NCI-H510A (cell line): ENCODE results near the gene SBK1.
"Not testable (repeated sequence)": the region's sequence is repeated elsewhere in the genome, so short reads cannot be mapped to it uniquely, and the experiment has no call there.

Experiments used
- DNase-seq: peaks from one replicate; lab custom pipeline; 2025; lab: John Stamatoyannopoulos, UW

Gene SBK1

DNA sequence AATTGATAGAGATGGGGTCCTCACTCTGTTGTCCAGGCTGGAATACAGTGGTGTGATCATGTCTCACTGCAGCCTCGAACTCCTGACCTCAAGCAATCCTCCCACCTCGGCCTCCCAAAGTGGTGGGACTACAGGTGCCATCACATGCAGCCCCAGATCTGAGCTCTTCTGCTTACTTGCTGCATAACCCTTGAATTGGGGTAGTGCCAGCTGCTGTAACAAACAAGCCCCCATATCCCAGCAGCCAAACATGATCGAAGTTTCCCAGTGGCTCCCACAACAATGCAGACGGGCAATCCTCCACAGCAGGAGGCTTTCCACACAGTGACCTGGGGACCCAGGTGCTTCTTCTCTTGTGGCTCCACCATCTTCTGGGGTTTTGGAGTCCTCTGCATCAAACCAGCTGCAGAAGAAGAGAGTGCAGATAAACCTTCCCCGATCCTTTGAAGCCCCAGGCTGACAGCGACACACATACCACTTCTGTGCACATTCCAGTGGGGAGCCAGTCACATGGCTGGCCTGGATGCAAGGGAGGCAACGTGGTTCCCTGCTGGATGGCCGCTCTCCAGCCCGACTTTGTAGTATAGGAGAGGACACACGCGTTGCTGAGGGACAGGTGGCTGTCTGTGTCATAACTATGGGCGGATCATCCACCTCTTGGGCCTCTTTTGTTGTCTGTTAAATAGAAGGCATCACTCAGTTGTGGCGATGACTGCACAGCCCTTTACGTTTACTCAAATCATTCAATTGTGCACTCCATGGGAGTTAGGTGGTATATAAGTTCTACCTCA, 16.7 kb downstream of the SBK1 start:
- DNase-seq, result no peak

DNA sequence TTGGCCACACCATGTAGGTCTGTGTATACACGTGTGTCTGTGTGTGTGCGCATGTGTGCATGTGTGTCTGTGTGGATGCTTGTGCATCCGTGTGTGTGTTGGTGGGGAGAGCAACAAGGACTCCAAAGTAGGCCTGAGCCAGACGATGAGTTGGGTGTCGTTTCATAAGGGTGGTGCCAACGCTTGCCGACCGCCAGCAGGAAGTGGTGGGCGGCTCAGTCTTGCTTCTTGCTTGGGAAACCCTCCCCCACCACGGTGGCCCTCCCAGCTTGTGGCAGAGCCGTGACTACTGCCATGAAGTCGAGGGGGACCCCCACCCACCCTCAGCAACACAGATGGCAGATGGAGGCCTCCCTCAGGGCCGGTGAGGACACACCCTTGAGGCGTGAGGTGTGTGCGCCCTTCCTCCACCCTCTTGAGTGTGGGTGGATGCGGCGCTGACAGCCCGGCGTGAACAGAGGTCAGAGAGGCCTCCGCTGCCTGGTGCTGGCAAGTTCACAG, 17.5 kb downstream of the SBK1 start:
- no peak for DNase-seq

DNA sequence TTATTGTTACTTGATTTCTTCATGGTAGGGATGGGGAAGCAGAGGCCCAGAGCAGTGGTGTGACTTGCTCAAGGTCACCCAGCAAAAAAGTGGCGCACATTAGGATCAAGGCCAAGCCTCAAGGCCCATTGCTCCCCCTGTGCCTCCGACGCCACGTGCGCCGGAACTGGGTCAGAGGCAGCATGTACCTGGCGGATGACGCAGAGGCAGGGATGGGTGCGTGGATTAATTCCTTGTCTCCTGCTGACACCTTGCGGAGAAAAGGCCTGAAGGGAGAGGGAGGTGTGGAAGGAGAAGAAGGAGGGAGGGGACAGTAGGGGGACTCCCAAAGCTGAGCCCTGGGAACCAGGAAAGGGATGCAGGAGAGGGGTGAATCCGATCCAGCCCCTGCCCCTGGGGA, 18.5 kb downstream of the SBK1 start:
- DNase-seq, result no peak

DNA sequence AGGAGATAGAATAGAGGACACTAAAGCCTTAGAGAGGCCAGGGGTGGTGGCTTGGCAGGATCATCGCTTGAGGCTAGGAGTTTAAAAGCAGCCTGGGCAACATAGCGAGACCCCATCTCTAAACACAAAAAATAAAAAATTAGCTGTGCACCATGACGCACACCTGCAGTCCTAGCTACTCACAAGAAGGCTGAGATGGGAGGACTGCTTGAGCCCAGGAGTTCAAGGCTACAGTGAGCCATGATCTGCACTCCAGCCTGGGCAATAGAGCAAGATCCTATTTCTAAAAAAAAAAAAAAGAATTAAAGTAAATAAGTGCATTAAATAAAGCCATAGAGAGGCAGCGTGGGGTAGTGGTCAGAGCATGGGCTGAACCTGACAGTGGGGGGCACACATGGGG, 19.1 kb downstream of the SBK1 start:
- DNase-seq, result no peak

DNA sequence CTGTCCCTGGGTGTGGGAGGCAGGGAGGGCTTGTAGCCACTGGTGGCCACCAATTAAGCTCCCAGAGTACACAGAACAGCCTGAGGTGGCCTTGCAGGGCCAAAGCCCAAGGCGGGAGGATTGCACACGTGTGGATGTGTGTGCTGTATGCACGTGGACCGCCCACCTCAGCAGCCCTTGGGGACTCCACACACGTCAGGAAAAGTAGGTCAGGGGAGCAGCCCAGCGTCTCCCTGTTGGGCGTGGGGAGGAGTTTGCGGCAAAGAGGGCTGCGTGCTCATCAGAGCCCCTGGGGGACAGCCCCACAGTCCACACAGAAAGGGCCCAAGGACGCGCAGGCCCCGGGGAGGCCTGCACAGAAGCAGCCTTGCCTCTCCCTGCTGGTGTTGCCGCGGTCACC, 19.6 kb downstream of the SBK1 start:
- no peak for DNase-seq

DNA sequence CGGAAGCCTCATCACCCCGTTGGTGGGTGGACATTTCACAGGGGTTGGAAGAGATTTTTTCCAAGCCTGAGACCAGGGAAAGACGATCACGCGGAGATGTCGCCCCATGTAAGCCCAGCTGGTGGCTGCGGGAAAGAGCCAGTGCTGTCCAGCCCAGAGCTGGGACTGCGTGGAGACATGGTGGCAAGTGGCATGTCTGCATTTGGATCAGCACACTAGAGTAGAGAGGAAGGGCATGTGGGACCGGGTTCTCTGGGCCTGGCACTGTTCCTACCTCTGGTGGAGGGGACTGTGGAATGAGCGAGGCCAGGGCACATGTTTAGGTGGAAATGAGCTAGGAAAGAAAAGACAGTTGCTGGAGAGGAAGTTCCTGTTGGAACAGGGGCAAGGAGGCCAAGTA, 20.0 kb downstream of the SBK1 start:
- no peak for DNase-seq

DNA sequence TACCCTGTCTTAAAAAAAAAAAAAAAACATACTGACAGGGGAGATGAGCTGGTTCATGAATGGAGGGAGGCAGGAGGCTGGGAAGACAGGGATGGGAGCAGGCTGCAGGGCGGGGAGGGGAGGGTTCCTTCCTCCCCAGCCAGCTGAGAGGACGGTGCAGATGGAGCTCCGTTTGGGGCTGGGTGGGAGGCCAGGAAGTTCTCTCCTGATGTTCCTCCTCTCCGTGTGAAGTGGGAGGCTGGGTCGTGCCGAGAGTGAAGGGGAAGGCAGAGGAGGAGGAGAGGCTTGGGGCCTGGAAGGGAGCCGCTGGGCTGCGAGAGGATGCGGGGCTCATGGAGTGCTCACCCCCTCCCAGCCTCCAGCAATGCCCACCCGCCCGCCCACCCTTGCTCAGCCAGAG, 21.3 kb downstream of the SBK1 start:
- DNase-seq, result no peak

DNA sequence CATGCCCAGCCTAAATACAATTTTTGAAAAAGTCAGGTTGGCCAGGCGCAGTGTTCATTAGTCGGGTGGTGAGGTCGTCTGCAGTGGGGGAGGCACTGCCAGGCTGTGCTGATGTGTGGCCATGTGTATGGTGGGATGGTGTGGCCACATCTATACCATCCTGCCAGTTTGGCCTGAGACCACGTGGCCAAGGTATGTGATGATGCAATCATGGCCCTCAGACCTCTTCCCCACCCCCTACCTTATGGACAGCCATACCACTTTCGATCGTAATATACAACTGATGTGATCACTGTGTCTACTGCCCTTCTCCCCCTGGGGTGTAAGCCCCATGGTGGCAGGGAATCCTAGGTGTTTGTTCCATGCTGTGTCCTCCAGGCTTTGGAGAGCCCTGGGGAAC, 23.7 kb downstream of the SBK1 start:
- DNase-seq, result no peak

DNA sequence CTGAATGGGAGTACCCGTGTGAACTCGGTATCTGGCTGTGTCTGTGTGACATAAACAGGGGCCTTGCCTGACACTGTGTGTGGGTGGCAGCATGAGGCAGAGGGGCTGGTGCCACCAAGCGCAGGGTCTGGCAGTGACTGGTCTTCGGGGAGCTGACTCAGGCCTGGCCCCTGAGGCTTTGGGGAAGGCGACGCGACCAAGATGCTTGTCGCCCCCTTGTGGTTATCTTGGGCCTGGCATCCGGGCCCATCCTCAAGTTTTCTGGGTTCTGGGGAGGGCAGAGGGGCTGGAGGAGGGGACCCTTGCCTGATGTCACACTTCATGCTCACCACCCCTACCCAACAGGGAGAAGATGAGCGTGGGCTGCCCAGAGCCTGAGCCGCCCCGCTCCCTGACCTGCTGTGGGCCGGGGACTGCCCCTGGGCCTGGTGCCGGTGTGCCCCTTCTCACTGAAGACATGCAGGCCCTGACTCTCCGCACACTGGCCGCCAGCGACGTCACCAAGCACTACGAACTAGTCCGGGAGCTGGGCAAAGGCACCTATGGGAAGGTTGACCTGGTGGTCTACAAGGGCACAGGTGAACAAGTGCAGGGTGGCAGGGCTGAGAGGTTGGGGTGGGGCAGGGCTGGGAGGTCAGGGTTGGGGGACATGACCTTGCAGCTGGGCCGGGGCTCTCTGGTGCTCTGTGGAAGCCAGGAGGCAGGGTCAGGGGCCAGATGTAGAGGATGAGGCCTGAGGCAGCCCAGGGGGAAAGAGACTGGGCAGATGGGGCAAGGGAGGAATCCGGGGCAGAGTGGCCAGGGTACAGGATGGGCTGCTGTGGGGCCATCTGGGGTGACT, 24.9 kb downstream of the SBK1 start:
- DNase-seq, result no peak

DNA sequence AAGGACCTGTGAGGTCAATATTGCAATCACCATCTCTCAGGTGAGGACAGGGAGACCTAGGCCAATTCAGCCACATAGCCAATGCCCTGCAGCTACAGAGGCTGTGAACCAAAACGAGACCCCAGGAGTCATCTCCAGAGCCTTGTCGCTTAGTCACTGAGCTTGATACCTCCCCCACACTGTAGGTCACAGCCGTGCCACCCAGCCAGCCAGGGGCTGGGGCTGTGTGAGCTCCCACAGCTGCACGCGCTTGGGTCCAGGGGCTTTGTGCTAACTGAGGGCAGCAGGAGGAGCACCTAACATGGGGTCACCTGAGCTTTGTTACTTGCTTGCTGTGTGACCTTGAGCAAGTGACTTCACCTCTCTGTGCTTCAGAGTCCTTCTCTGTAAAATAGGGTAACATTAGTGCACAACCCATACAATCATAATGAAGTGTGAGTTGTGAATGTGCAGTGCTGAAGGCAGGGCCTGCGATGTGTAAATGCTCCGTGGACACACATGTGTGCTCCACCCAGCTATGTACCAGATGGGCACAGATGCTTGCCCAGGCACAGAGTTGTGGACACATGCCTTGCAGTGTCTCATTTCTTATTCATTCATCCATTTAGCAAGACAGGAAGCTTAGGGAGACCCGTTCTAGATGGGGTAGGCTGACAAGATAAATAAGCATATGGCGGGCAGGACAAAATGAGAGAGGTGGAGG, 25.9 kb downstream of the SBK1 start:
- DNase-seq, result no peak

DNA sequence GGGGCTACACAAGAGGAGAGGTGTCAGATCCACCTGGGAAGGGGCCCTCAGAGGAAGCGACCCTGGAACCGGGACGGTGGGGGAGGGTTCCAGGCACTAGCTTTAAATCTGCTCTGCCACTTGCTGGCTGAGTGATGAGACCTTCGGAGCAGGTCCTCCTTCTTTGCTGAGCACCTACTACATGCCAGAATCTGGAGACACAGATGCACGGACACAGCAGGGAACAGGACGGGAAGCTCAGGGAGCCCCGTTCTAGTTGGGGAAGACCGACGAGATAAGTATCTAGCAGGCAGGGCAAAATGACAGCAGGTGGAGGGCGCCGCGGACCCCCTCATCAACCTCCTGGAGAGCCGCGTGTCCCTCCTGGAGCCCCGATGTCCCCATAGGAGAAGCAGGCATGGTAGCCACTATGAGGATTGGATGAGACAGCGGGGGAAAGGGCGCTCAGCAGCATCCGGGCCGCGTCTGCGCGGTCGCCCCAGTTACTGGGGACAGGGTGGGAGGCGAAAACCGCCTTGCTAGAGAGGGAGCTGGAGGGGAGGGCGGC, 27.2 kb downstream of the SBK1 start:
- no peak for DNase-seq

DNA sequence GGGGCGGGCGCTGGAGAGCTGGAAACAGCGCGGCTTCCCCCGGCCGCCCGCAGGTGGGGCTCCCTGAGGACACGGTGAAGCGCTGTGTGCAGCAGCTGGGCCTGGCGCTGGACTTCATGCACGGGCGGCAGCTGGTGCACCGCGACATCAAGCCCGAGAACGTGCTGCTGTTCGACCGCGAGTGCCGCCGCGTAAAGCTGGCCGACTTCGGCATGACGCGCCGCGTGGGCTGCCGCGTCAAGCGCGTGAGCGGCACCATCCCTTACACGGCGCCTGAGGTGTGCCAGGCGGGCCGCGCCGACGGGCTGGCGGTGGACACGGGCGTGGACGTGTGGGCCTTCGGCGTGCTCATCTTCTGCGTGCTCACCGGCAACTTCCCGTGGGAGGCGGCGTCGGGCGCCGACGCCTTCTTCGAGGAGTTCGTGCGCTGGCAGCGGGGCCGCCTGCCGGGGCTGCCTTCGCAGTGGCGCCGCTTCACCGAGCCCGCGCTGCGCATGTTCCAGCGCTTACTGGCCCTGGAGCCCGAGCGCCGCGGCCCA, 27.8 kb downstream of the SBK1 start:
- no peak for DNase-seq

DNA sequence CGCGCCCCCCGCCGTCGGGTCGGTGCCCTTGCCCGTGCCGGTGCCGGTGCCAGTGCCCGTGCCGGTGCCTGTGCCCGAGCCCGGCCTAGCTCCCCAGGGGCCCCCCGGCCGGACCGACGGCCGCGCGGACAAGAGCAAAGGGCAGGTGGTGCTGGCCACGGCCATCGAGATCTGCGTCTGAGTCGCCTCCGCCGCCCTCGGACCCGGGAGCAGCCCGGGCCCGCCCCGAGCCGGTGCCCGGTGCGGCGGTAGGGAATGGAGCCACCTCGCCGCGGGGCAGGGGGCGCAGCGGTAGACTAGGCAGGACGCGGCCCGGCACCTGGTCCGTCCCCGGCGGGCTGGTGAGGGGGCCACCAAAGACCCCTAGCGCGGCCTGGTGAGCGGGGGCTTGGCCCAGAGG, 28.4 kb downstream of the SBK1 start:
- DNase-seq, result no peak

DNA sequence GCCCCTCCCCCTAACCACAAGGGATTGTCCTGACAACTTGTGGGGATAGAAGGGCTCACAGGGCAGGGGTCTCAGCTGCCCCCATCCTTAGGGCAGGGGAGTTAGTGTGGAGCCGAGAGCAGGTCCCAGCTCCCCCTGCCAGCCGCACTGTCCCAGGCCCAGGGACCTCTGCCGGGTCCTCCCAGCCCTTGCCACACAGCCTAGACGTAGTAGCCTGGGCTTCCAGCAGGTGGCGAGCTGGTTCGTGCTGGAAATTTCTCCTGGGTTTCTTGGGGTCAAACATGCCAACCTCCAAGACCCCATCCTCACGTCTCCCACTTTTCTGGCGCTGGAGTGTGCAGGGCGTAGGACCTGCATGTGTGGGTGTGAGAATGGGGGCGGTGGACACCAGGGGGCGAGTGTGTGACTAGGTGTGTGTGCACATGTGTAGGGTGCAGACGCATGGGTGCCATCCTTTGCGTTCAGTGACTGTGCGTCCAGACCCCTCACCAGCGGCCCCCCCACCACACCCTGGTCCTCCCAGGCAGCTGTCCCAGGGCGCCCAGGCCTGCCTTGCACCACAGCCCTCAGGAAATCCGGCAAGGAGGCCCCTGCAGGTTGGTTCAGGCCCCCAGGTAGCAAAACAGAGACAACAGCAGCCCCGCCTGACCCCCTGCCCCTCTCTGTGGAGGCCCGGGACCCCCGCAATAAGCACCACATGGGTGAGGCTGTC, 29.5 kb downstream of the SBK1 start:
- DNase-seq, result no peak

DNA sequence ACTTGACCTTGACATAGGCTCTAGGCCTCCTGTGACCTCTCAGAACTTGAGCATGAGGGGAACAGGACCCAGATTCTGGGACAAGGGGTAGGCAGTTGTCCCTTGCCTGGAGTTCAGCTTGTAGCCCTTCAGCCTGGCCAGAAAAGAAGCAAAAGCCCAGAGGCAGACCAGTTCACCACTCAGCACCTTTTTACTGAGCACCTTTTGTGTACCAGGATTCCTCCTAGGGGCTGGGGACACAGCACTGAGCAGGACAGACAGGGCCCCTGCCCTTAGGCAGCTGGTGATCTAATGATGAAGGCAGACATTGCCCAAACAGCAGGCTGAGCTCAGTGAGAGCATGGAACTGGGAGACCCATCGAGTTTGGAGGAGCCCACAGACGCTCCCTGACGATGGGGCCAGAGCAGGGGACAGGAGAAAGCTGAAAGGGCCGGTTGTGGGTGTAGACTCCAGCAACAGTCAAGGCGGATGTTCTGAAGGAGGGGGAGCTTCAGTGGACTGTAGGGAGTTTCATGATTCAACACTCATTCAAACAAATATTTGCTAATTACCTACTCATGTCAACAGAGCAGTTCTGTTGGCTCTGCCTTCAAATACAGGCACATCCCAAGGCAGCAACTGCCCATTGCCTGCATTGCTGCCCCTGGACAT, 32.0 kb downstream of the SBK1 start:
- peak; percentile 26 for DNase-seq

DNA sequence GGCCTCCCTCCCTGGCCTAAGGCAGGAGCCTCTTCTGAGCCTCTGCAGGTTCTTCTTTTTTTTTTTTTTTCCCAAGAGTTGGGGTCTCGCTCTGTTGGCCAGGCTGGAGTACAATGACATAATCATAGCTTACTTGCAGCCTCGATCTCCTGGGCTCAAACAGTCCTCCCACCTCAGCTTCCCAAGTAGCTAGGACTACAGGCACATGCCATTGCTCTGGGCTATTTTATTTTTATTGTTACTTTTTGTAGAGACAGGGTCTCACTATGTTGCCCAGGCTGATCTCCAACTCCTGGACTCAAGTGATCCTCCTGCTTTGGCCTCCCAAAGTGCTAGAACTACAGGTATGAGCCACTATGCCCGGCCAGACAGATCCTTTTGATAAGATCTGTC, 32.6 kb downstream of the SBK1 start:
- no peak for DNase-seq

DNA sequence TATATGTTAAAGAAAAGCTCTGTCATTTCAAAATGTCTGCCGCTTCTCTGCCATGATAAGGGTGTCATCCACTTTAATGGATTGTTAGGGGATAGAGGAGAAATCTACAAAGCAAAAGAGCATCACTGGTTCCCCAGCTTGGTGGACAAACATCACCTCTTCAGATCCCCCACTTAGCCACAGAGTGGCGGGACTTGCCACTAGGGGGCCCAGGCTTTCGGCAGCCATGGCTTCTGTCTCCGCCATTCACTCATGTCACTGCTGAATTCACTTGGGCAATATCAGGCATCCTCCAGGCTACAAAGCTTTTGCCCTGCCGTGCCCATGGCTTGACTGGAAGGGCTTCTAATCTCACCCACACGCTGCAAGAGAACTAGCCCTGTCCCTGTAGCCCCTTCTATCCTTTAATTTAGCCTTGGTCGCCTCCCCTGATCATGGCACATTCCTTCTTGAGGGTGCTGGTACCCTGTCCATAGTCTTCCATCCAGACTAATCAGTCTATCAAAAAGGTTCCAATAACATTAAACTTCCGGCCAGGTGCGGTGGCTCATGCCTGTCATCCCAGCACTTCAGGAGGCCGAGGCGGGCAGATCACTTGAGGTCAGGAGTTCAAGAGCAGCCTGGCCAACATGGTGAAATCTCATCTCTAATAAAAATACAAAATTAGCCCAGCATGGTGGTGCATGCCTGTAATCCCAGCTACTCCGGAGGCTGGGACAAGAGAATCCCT, 34.7 kb downstream of the SBK1 start:
- peak; percentile 47 for DNase-seq

DNA sequence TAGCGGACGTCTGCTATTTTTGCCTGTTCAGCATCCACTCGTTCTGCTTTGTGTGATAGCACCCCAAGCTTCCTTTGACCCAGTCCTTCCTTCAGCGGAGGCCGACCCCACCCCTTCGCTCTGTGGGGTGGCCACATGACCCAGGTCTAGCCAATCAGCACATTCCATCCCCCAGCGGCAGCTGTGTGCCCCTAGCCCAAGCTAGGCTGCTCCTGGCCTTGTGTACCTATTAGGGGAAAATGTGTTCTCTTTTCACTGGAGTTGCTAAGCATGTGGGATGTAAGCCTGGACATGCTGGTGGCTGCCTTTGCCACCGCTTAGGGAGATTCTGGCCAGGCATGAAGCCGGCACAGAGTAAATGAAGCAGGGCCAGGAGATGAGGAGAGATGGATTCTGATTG, 37.9 kb downstream of the SBK1 start:
- DNase-seq, result not testable (repeated sequence)

DNA sequence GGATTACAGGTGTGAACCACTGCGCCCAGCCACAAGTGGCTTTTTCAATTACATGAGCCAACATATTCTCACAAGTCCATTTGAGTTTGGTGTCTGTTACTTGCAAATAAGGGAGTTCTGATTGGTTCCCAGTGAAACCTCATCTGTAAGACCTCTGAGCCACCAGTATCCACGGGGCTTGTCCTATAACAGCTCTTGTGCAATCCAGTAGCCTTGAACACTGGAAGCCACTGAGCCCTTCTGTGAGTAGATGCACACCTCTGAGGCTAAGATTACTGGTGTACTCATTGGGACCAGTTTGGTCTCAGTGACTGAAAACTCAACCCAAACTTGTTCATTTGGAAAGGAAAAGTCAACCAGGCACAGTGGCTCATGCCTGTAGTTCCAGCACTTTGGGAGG, 38.7 kb downstream of the SBK1 start:
- DNase-seq, result not testable (repeated sequence)

DNA sequence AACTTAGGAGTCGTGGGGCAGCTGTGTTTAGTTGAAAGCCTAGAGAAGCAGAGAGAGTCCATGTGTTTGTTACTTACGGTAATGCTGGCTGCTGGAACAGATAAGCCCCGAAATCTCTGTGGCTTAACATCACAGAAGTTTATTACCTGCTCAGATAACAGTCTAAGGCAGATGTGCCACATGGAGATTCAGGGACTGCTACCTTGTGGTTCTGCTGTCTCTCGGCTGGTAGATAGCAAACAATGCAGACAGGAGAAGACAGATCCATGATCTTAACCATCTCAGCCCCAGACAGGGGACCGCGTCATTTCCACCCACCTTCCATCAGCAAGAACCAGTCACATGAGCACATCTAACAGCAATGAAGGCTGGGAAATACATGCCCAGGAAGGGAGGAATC, 40.3 kb downstream of the SBK1 start:
- DNase-seq, result not testable (repeated sequence)
